Neural progenitor cell (in vitro differentiated cells): Measurements from ENCODE around the gene MEIS2.

Experiments used
- CTCF ChIP-seq: fragments of 200-600 bp; sonication (generic); IDR thresholded peaks from 2 replicates; pipeline ENCODE4 v1.5.1; 2017; ENCODE audit warnings: antibody characterized with exemption, mild to moderate bottlenecking
- EZH2 ChIP-seq: fragments of 200-600 bp; sonication (generic); IDR thresholded peaks from 2 replicates; pipeline ENCODE4 v1.6.1; 2017; ENCODE audit warnings: antibody characterized with exemption, mild to moderate bottlenecking, moderate library complexity

- TF ChIP-seq EZH2 = no peak
- no peak for TF ChIP-seq CTCF
Observed at GRCh38 chr15:36841193-36841592, 259.2 kb downstream of the MEIS2 start.
